ENCODE data around the gene SPDYE1.
"Not testable (repeated sequence)": the region's sequence is repeated elsewhere in the genome, so short reads cannot be mapped to it uniquely, and the experiment has no call there.

SPDYE1 gene

GRCh38 chr7:43994681-43995080 lies 3.0 kb upstream of the SPDYE1 start:
- DNase-seq: not testable (repeated sequence)

- not testable (repeated sequence) for DNase-seq
Observed at GRCh38 chr7:44012081-44012480, 14.4 kb downstream of the SPDYE1 start.

- not testable (repeated sequence) for DNase-seq
Observed at GRCh38 chr7:44015090-44015489, 17.4 kb downstream of the SPDYE1 start.

- DNase-seq: peak; percentile 99
Observed at GRCh38 chr7:44018857-44019807, 21.4 kb downstream of the SPDYE1 start.

GRCh38 chr7:44019825-44020224 lies 22.1 kb downstream of the SPDYE1 start:
- not testable (repeated sequence) for DNase-seq

- DNase-seq: not testable (repeated sequence)
Observed at GRCh38 chr7:44022069-44022468, 24.4 kb downstream of the SPDYE1 start.

- DNase-seq: peak; percentile 42
Observed at GRCh38 chr7:44022796-44023467, 25.2 kb downstream of the SPDYE1 start.

GRCh38 chr7:44029433-44029832 lies 31.7 kb downstream of the SPDYE1 start:
- DNase-seq: not testable (repeated sequence)

GRCh38 chr7:44030029-44030428 lies 32.3 kb downstream of the SPDYE1 start:
- not testable (repeated sequence) for DNase-seq

- DNase-seq: not testable (repeated sequence)
Observed at GRCh38 chr7:44031319-44031718, 33.6 kb downstream of the SPDYE1 start.

GRCh38 chr7:44032031-44032430 lies 34.3 kb downstream of the SPDYE1 start:
- DNase-seq: not testable (repeated sequence)

GRCh38 chr7:44033971-44034844 lies 36.5 kb downstream of the SPDYE1 start:
- not testable (repeated sequence) for DNase-seq

- peak; percentile 46 for DNase-seq
Observed at GRCh38 chr7:44036364-44036763, 38.7 kb downstream of the SPDYE1 start.

- DNase-seq: not testable (repeated sequence)
Observed at GRCh38 chr7:44037951-44038350, 40.3 kb downstream of the SPDYE1 start.

GRCh38 chr7:44038553-44038952 lies 40.9 kb downstream of the SPDYE1 start:
- not testable (repeated sequence) for DNase-seq

- peak; percentile 86 for DNase-seq
Observed at GRCh38 chr7:44038961-44039558, 41.4 kb downstream of the SPDYE1 start.

GRCh38 chr7:44039800-44040492 lies 42.2 kb downstream of the SPDYE1 start:
- not testable (repeated sequence) for DNase-seq

- DNase-seq: peak; percentile 72
Observed at GRCh38 chr7:44040493-44040891, 42.8 kb downstream of the SPDYE1 start.

GRCh38 chr7:44042221-44042620 lies 44.5 kb downstream of the SPDYE1 start:
- no peak for DNase-seq

GRCh38 chr7:44043902-44044301 lies 46.2 kb downstream of the SPDYE1 start:
- DNase-seq: no peak
